Neural progenitor cell (in vitro differentiated cells): ENCODE results near the gene SARM1. TPM values are rescaled to one million over a fixed set of nuclear protein-coding genes. Genes with fewer than 3 reads are reported as not detected.

ENCODE experiments used
- DNase-seq: peaks from one replicate; pipeline ENCODE4 v3.0.0-alpha.2; 2016; ENCODE audit warnings: low spot score
- H2AFZ ChIP-seq: fragments of 200-600 bp; sonication (generic); replicated peaks from 2 replicates; pipeline ENCODE4 v1.6.1; 2016; ENCODE audit warnings: antibody characterized with exemption
- H3F3A ChIP-seq: fragments of 200-600 bp; sonication (generic); 2 replicates; pipeline ENCODE4 v1.6.1; 2016; ENCODE audit warnings: antibody characterized with exemption, low read depth
- H3K27ac ChIP-seq: fragments of 200-600 bp; sonication (generic); 2 replicates; pipeline ENCODE4 v1.5.1; 2016; ENCODE audit warnings: mild to moderate bottlenecking
- H3K27me3 ChIP-seq: fragments of 200-600 bp; sonication (generic); 2 replicates; pipeline ENCODE4 v1.6.1; 2016; ENCODE audit warnings: mild to moderate bottlenecking, moderate library complexity
- H3K36me3 ChIP-seq: fragments of 200-600 bp; sonication (generic); 2 replicates; pipeline ENCODE4 v1.5.1; 2016
- H3K4me1 ChIP-seq: fragments of 200-600 bp; sonication (generic); 2 replicates; pipeline ENCODE4 v1.6.1; 2016; ENCODE audit warnings: mixed run types
- H3K4me2 ChIP-seq: fragments of 200-600 bp; sonication (generic); 2 replicates; pipeline ENCODE4 v1.6.1; 2016
- H3K4me3 ChIP-seq: fragments of 200-600 bp; sonication (generic); 2 replicates; pipeline ENCODE4 v1.5.1; 2016
- H3K79me2 ChIP-seq: fragments of 200-600 bp; sonication (generic); 2 replicates; pipeline ENCODE4 v1.6.1; 2016; ENCODE audit warnings: low read depth
- H3K9ac ChIP-seq: fragments of 200-600 bp; sonication (generic); 2 replicates; pipeline ENCODE4 v1.6.1; 2016
- H3K9me3 ChIP-seq: fragments of 200-600 bp; sonication (generic); 2 replicates; pipeline ENCODE4 v1.5.1; 2016; ENCODE audit warnings: low read depth
- H4K20me1 ChIP-seq: fragments of 200-600 bp; sonication (generic); 2 replicates; pipeline ENCODE4 v1.6.1; 2016; ENCODE audit warnings: low read depth
- H3K27ac Mint-ChIP-seq: 3 replicates; pipeline ENCODE4 v1.8.0; 2021; ENCODE audit warnings: mixed read lengths
- H3K27me3 Mint-ChIP-seq: 2 replicates; pipeline ENCODE4 v1.8.0; 2022; ENCODE audit warnings: low read depth, mild to moderate bottlenecking, inconsistent platforms, moderate library complexity, mixed read lengths; ENCODE audit not compliant: insufficient read depth
- H3K36me3 Mint-ChIP-seq: 3 replicates; pipeline ENCODE4 v1.8.0; 2021; ENCODE audit warnings: mixed read lengths
- H3K4me1 Mint-ChIP-seq: 3 replicates; pipeline ENCODE4 v1.8.0; 2021; ENCODE audit warnings: mixed read lengths
- H3K4me3 Mint-ChIP-seq: 3 replicates; pipeline ENCODE4 v1.8.0; 2021; ENCODE audit warnings: mild to moderate bottlenecking, moderate library complexity, mixed read lengths
- H3K9me3 Mint-ChIP-seq: 3 replicates; pipeline ENCODE4 v1.8.0; 2020; ENCODE audit warnings: mixed read lengths
- CTCF ChIP-seq: fragments of 200-600 bp; sonication (generic); IDR thresholded peaks from 2 replicates; pipeline ENCODE4 v1.5.1; 2017; ENCODE audit warnings: antibody characterized with exemption, mild to moderate bottlenecking
- EZH2 ChIP-seq: fragments of 200-600 bp; sonication (generic); IDR thresholded peaks from 2 replicates; pipeline ENCODE4 v1.6.1; 2017; ENCODE audit warnings: antibody characterized with exemption, mild to moderate bottlenecking, moderate library complexity
- EZH2phosphoT487 ChIP-seq: fragments of 200-600 bp; sonication (generic); IDR thresholded peaks from 2 replicates; pipeline ENCODE4 v1.6.1; 2017; ENCODE audit warnings: antibody characterized with exemption
- total RNA-seq: library from RNA; depleted of rRNA; stranded (reverse); fragments of >200 nt; gene quantifications from 2 replicates; pipeline ENCODE4 v1.2.3, GENCODE V29; 2015; ENCODE audit warnings: low replicate concordance

SARM1 gene
- total RNA-seq, 1 donor from 2014 or later = 3.1 TPM

GRCh38 chr17:28325211-28325610 lies 46.3 kb upstream of the SARM1 start:
- H3K27ac Mint-ChIP-seq = no peak overlapping the region
- H3K4me3 ChIP-seq = no peak overlapping the region
- TF ChIP-seq EZH2phosphoT487 (no peak), CTCF (no peak), EZH2 (no peak)

GRCh38 chr17:28326114-28326513 lies 45.4 kb upstream of the SARM1 start:
- no peak overlapping the region for H3K27ac Mint-ChIP-seq
- peaks cover 42% of the 10 kb centered on the region for H3K4me1 Mint-ChIP-seq
- no peak for TF ChIP-seq CTCF
- no peak for TF ChIP-seq EZH2phosphoT487
- TF ChIP-seq EZH2 = no peak

More at GRCh38 chr17:28325211-28325610, 46.3 kb upstream of the SARM1 start:
- Histone ChIP-seq H3K9ac (no peak overlapping the region), H3K4me1 (peaks cover 20% of the 10 kb centered on the region), H2AFZ (no peak overlapping the region), H3K4me2 (no peak overlapping the region), H3K36me3 (peaks cover 4% of the 10 kb centered on the region), H3K27ac (peak overlapping the region; percentile 34), H3F3A (peaks cover 27% of the 10 kb centered on the region), H3K79me2 (peaks cover 85% of the 10 kb centered on the region), H4K20me1 (peaks cover 73% of the 10 kb centered on the region), H3K27me3 (no peaks in the 10 kb centered on the region), H3K9me3 (no peaks in the 10 kb centered on the region)
- Mint-ChIP-seq H3K4me3 (no peak overlapping the region), H3K4me1 (peaks cover 50% of the 10 kb centered on the region), H3K27me3 (no peaks in the 10 kb centered on the region), H3K36me3 (peaks cover 31% of the 10 kb centered on the region), H3K9me3 (no peaks in the 10 kb centered on the region)
- no peak for DNase-seq

GRCh38 chr17:28327031-28327607 lies 44.4 kb upstream of the SARM1 start:
- H3K27ac ChIP-seq = no peak overlapping the region
- H3K79me2 ChIP-seq = peaks cover 65% of the 10 kb centered on the region
- TF ChIP-seq CTCF (no peak), EZH2phosphoT487 (no peak), EZH2 (no peak)

More at GRCh38 chr17:28326114-28326513, 45.4 kb upstream of the SARM1 start:
- H3K9me3 Mint-ChIP-seq = no peaks in the 10 kb centered on the region
- Histone ChIP-seq H3K4me3 (no peak overlapping the region), H4K20me1 (peaks cover 65% of the 10 kb centered on the region), H3K9me3 (no peaks in the 10 kb centered on the region), H3K79me2 (peaks cover 76% of the 10 kb centered on the region), H3K4me1 (peaks cover 11% of the 10 kb centered on the region), H3K4me2 (no peak overlapping the region), H3K36me3 (peaks cover 4% of the 10 kb centered on the region), H3F3A (peaks cover 35% of the 10 kb centered on the region), H3K27ac (no peak overlapping the region), H3K27me3 (no peaks in the 10 kb centered on the region), H3K9ac (no peak overlapping the region), H2AFZ (no peak overlapping the region)
- H3K36me3 Mint-ChIP-seq = peaks cover 24% of the 10 kb centered on the region
- H3K27me3 Mint-ChIP-seq = peaks cover 2% of the 10 kb centered on the region
- DNase-seq = no peak
- no peak overlapping the region for H3K4me3 Mint-ChIP-seq

More at GRCh38 chr17:28327031-28327607, 44.4 kb upstream of the SARM1 start:
- no peak overlapping the region for H3K4me2 ChIP-seq
- Mint-ChIP-seq H3K36me3 (peaks cover 22% of the 10 kb centered on the region), H3K4me1 (peaks cover 33% of the 10 kb centered on the region), H3K9me3 (no peaks in the 10 kb centered on the region), H3K27ac (no peak overlapping the region), H3K4me3 (no peak overlapping the region), H3K27me3 (peaks cover 2% of the 10 kb centered on the region)
- DNase-seq = no peak
- peaks cover 55% of the 10 kb centered on the region for H4K20me1 ChIP-seq
- H3K9me3 ChIP-seq = no peaks in the 10 kb centered on the region
- peaks cover 7% of the 10 kb centered on the region for H3K4me1 ChIP-seq
- H3K27me3 ChIP-seq = no peaks in the 10 kb centered on the region
- peaks cover 37% of the 10 kb centered on the region for H3F3A ChIP-seq
- H3K36me3 ChIP-seq = peaks cover 4% of the 10 kb centered on the region
- H2AFZ ChIP-seq = no peak overlapping the region
- no peak overlapping the region for H3K4me3 ChIP-seq
- no peak overlapping the region for H3K9ac ChIP-seq
